ENCODE measurements around the gene PRKAR1B.

PRKAR1B gene

DNA sequence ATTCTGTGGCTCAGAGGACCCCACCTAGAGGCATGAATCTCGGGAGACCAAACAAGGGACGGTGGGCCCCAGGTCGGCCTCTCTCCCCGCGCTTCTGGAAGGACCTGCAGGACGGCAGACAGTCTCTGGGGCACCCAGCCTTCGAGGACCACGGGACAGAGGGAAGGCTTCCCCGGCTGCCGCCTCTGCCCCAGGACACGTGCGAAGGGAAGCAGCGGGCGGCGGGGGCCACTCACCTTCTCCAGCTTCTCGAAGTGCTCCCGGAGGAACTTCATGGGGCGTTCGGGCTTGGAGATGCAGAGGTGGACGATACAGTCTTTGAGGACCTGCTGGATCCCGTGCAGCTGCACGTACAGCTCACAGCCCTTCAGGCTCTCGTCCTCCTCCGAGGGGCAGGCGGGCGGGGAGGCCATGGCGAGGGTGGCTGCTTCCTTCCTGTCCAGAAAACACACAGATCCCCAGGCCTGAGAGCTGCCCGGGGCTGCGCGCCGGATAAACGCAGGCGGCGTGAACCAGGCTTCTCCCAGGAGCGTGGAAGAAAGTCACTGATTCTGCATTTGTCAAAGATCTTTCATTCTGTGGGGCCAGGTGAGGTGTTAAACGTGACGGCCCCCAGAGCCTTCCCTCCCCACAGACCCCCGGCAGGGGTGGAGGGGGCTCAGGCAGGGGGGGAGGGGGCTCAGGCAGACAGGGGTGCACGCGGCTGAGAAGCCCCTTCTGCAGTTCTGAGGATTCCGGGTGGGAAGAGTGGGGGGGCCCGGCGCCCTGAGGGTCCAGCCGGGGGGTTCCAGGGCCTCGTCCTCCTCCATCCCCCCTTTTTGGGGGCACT is 15.8 kb downstream of the PRKAR1B start:
- POLR2A ChIA-PET (ENCODE audit: low non-redundant PET): no interaction called here
- CTCF ChIA-PET: no interaction called here
- TF ChIP-seq, protein P1, sequence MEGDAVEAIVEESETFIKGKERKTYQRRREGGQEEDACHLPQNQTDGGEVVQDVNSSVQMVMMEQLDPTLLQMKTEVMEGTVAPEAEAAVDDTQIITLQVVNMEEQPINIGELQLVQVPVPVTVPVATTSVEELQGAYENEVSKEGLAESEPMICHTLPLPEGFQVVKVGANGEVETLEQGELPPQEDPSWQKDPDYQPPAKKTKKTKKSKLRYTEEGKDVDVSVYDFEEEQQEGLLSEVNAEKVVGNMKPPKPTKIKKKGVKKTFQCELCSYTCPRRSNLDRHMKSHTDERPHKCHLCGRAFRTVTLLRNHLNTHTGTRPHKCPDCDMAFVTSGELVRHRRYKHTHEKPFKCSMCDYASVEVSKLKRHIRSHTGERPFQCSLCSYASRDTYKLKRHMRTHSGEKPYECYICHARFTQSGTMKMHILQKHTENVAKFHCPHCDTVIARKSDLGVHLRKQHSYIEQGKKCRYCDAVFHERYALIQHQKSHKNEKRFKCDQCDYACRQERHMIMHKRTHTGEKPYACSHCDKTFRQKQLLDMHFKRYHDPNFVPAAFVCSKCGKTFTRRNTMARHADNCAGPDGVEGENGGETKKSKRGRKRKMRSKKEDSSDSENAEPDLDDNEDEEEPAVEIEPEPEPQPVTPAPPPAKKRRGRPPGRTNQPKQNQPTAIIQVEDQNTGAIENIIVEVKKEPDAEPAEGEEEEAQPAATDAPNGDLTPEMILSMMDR (conservative IDR thresholded peaks at IDR 0.05; ENCODE audit: low read depth): no peak

DNA sequence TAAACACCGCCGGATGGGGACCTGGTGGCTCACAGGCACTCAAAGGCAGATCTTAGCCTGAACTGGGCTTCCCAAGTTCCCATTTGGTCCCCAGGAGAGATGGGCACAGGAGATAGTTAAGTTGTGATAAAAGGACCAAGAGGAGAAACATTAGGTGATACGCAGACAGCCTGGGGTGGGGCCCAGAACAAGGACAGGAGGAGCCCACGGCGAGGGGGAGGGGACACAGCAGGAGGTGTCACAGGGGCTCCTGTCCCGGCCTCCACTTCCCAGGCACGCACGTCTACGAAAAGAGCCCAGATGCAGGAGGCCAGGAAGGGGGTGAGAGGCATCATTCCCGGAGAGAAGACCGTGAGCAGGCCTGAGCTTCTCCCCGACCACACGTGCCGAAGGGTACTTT is 16.9 kb downstream of the PRKAR1B start:
- CTCF ChIA-PET: interaction anchor here (0.6 kb wide), 1 partner anchor 18 kb away, joined by 5 read pairs; no protein-coding TSS in a partner anchor

More for the DNA sequence above, 15.8 kb downstream of the PRKAR1B start:
- no peak overlapping the region for H3K27ac ChIP-seq
- DNase-seq (ENCODE audit: low spot score): no peak

DNA sequence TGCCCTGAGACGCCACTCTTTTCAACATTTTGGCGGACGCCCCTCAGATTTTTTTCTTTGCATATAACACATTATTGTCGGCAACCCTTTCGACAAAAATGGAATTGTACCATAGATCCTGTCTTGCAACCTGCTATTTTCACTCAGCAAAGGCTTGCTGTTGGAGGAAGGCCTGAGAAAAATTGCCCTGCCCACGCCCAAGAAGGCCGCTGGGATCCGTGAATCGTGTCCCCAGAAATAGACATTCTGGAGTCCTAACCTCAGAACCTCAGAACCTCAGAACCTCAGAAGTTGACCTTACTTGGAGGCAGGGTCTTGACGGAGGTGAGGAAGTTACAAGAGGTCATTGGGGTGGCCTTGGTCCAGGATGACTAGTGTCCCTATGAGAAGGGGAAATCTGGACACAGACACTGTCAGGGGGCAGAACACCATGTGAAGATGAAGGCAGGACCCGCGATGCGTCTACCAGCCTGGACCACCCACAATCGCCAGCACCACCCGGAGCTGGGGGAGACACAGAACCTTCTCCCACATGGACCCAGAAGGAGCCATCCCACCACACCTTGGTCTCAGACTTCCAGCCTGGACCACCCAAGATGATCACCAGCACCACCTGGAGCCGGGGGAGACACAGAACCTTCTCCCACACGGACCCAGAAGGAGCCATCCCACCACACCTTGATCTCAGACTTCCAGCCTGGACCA is 19.6 kb downstream of the PRKAR1B start:
- TF ChIP-seq, protein P1 (conservative IDR thresholded peaks at IDR 0.05; ENCODE audit: low read depth): no peak
- H3K27ac ChIP-seq: no peak overlapping the region
- DNase-seq (ENCODE audit: low spot score): no peak
- ChIA-PET CTCF (no interaction called here), POLR2A (ENCODE audit: low non-redundant PET) (no interaction called here)

More for the DNA sequence above, 16.9 kb downstream of the PRKAR1B start:
- no peak overlapping the region for H3K27ac ChIP-seq
- DNase-seq (ENCODE audit: low spot score): no peak
- TF ChIP-seq, protein P1 (conservative IDR thresholded peaks at IDR 0.05; ENCODE audit: low read depth): no peak
- POLR2A ChIA-PET (ENCODE audit: low non-redundant PET): no interaction called here

DNA sequence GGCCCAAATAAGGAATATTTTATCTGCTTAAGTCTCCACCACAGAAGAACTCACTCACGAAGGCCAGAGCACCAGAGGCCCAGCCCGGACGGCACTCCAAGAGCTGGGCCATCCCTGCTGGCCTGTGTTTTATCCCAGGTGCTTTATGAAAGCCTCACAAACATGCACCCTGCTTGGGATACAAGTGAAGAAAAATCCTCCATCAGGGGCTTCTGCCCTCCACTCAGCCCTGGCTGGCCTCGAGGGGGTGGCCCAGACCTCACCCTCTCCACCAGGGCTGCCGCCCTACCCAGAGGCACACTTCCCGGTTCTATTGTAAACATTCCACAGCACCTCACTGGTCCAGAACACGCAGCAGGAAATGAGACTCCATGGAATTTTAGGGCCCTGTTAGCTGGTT is 20.4 kb downstream of the PRKAR1B start:
- H3K27ac ChIP-seq: no peak overlapping the region
- ChIA-PET POLR2A (ENCODE audit: low non-redundant PET) (no interaction called here), CTCF (no interaction called here)
- DNase-seq (ENCODE audit: low spot score): no peak
- TF ChIP-seq, protein P1 (conservative IDR thresholded peaks at IDR 0.05; ENCODE audit: low read depth): no peak

DNA sequence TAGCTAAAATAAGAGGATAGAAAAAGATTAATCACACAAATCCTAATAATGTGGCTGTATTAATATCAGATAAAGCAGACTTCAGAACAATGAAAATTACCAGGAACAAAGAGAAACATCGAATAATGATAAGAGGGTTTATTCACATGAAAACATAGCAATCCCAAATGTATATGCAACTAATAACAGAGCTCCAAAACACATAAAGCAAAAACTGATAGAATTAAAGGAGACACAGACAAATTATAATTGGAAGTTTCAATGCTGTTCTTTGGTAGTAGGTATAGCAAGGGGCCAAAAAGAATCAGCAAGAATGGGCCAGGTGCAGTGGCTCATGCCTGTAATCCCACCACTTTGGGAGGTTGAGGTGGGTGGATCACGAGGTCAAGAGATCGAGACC is 24.0 kb downstream of the PRKAR1B start:
- TF ChIP-seq, protein P1 (conservative IDR thresholded peaks at IDR 0.05; ENCODE audit: low read depth): no peak
- CTCF ChIA-PET: interaction anchor here (0.5 kb wide), 1 partner anchor 391 kb away, joined by 3 read pairs; no protein-coding TSS in a partner anchor
- no peak for DNase-seq (ENCODE audit: low spot score)

DNA sequence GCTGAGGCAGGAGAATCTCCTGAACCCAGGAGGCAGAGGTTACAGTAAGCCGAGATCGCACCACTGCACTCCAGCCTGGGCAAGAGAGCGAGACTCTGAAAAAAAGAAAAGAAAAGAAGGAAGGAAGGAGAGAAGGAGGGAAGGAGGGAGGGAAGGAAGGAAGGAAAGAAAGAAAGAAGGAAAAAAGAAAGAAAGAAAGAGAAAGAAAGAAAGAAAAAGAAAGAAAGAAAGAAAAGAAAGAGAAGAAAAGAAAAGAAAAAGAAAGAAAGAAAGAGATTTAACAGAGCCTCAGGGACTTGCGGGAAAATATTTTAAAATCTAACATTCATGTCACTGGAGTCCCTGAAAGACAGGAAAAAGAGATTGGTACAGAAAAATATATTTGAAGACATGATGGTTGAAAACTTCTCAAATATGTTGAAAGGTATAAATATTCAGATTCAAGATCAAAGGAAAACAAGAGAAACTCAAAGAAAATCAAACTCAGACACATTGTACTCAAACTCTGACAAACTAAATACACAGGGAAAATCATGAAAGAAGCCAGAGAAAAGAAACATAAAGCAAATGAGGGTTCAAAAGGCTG is 25.9 kb downstream of the PRKAR1B start:
- TF ChIP-seq, protein P1 (conservative IDR thresholded peaks at IDR 0.05; ENCODE audit: low read depth): no peak
- ChIA-PET POLR2A (ENCODE audit: low non-redundant PET) (no interaction called here), CTCF (no interaction called here)
- no peak for DNase-seq (ENCODE audit: low spot score)
- no peak overlapping the region for H3K27ac ChIP-seq

More for the DNA sequence above, 24.0 kb downstream of the PRKAR1B start:
- H3K27ac ChIP-seq: no peak overlapping the region
- POLR2A ChIA-PET (ENCODE audit: low non-redundant PET): no interaction called here

Data from RWPE1 (cell line).